Measurements from ENCODE around the gene TRABD2B.

DNA sequence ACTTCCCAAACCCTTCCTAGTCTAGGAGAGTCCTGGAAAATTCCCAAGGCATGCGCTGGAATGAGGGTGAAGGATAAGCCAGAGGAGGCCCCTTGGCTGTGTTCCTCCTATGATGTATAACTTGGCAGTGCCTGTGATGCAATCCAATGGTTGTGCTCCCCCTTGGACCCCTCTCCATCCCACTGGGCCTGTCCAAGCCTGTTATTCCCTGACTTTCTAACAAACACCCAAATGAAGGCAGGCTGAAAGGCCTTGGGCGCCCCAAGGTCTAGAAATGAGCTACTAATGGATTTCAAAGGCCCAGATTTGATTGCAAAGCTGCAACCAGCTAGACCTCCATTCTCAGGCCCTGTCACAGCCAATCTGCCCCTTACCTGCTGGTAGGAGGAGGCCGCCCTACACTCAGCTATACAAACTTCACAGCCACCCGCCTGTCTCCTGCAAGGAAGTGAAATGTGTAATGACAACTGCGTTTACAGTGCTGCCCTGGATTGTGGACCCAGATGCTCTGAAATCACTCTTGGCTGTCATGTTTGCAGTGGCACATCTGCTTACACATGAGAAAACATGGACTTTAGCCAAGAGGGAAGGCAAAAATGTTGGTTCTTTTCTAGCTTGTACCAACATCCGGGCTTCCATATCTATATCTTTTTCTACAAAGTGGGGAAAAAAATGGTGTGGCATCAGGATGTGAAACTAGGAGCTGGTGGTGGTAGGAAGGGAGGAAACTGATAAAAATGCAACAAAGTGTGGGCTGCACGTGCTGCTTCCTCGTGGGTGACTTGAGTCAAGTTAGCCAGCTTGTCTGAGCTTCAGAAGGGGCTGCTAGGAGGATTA lies 130.4 kb downstream of the TRABD2B start:
- TF ChIP-seq, protein P1, sequence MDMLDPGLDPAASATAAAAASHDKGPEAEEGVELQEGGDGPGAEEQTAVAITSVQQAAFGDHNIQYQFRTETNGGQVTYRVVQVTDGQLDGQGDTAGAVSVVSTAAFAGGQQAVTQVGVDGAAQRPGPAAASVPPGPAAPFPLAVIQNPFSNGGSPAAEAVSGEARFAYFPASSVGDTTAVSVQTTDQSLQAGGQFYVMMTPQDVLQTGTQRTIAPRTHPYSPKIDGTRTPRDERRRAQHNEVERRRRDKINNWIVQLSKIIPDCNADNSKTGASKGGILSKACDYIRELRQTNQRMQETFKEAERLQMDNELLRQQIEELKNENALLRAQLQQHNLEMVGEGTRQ (IDR thresholded peaks at IDR 0.05; ENCODE audit: low read depth, low read length) = no peak
- TF ChIP-seq MXI1 (IDR thresholded peaks at IDR 0.05; ENCODE audit: borderline replicate concordance, low read depth, low read length) = no peak
- TF ChIP-seq CHD1 (IDR thresholded peaks at IDR 0.05; ENCODE audit: low read depth, low read length) = no peak
- no peak for TF ChIP-seq NFE2L2 (IDR thresholded peaks at IDR 0.05; ENCODE audit: low read depth, low read length)
- TF ChIP-seq, protein P2, sequence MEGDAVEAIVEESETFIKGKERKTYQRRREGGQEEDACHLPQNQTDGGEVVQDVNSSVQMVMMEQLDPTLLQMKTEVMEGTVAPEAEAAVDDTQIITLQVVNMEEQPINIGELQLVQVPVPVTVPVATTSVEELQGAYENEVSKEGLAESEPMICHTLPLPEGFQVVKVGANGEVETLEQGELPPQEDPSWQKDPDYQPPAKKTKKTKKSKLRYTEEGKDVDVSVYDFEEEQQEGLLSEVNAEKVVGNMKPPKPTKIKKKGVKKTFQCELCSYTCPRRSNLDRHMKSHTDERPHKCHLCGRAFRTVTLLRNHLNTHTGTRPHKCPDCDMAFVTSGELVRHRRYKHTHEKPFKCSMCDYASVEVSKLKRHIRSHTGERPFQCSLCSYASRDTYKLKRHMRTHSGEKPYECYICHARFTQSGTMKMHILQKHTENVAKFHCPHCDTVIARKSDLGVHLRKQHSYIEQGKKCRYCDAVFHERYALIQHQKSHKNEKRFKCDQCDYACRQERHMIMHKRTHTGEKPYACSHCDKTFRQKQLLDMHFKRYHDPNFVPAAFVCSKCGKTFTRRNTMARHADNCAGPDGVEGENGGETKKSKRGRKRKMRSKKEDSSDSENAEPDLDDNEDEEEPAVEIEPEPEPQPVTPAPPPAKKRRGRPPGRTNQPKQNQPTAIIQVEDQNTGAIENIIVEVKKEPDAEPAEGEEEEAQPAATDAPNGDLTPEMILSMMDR (conservative IDR thresholded peaks at IDR 0.05; ENCODE audit: low read depth, low read length) = no peak
- TF ChIP-seq MAFK (IDR thresholded peaks at IDR 0.05; ENCODE audit: low read depth, low read length) = no peak
- TF ChIP-seq POLR2A (IDR thresholded peaks at IDR 0.05; ENCODE audit: low read depth, low read length) = no peak
- TF ChIP-seq RFX5 (IDR thresholded peaks at IDR 0.05; ENCODE audit: low read depth, low read length) = no peak
- no peak for TF ChIP-seq SMC3 (IDR thresholded peaks at IDR 0.05; ENCODE audit: low read depth, low read length)
- no peak for TF ChIP-seq RCOR1 (IDR thresholded peaks at IDR 0.05; ENCODE audit: insufficient replicate concordance, low read length)
- TF ChIP-seq BHLHE40 (IDR thresholded peaks at IDR 0.05; ENCODE audit: low read depth, low read length) = no peak
- TF ChIP-seq RAD21 (IDR thresholded peaks at IDR 0.05; ENCODE audit: low read length) = no peak
